ENCODE results near the gene NUFIP2. TPM values are rescaled to one million over a fixed set of nuclear protein-coding genes. Genes with fewer than 3 reads are reported as not detected.
A peak's percentile ranks its signal among the peaks of the same experiment; 100 is the strongest.
"Not testable (repeated sequence)": the region's sequence is repeated elsewhere in the genome, so short reads cannot be mapped to it uniquely, and the experiment has no call there.

Gene NUFIP2
- total RNA-seq: 61.0 and 61.8 TPM in 2 replicates

GRCh38 chr17:29293890-29294579, at the start of gene NUFIP2:
TSS of gene NUFIP2 (minus strand) at chr17:29294148. CDS start at chr17:29294059, 89 bp downstream.
- Mint-ChIP-seq H3K27me3 (no peaks in the 10 kb centered on the region), H3K27ac (peak within 1 kb of the TSS; percentile 100), H3K4me3 (peak within 1 kb of the TSS; percentile 100), H3K4me1 (peaks cover 45% of the 10 kb centered on the region), H3K36me3 (ENCODE audit: low read depth) (peaks cover 27% of the 10 kb centered on the region), H3K9me3 (no peaks in the 10 kb centered on the region)
- DNase-seq (peak; percentile 95), ATAC-seq (ENCODE audit: low read depth) (peak; percentile 83)
- POLR2A ChIA-PET: interaction anchor here (0.6 to 3.8 kb wide), 30 partner anchors 9 to 1655 kb away, joined by 3 to 25 read pairs (median 5); partner anchors contain the start of genes MYO18A, NEK8, PHF12 and PROCA1
- TF ChIP-seq, protein P1, sequence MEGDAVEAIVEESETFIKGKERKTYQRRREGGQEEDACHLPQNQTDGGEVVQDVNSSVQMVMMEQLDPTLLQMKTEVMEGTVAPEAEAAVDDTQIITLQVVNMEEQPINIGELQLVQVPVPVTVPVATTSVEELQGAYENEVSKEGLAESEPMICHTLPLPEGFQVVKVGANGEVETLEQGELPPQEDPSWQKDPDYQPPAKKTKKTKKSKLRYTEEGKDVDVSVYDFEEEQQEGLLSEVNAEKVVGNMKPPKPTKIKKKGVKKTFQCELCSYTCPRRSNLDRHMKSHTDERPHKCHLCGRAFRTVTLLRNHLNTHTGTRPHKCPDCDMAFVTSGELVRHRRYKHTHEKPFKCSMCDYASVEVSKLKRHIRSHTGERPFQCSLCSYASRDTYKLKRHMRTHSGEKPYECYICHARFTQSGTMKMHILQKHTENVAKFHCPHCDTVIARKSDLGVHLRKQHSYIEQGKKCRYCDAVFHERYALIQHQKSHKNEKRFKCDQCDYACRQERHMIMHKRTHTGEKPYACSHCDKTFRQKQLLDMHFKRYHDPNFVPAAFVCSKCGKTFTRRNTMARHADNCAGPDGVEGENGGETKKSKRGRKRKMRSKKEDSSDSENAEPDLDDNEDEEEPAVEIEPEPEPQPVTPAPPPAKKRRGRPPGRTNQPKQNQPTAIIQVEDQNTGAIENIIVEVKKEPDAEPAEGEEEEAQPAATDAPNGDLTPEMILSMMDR (IDR thresholded peaks at IDR 0.05): no peak
- intact Hi-C loops (cut with micrococcal nuclease): loop anchor here (1.0 to 5.0 kb wide), 8 partner anchors 75 to 697 kb away; partner anchors contain the start of genes ABHD15, SPAG5, SSH2 and TAOK1
- CTCF ChIA-PET: interaction anchor here (1.0 to 1.2 kb wide), 3 partner anchors 96 to 177 kb away, joined by 3 read pairs; partner anchors contain the start of gene TAOK1

GRCh38 chr17:29342158-29342765, 48.3 kb upstream of the NUFIP2 start:
- Mint-ChIP-seq H3K27ac (no peak overlapping the region), H3K36me3 (ENCODE audit: low read depth) (no peaks in the 10 kb centered on the region), H3K4me1 (peaks cover 15% of the 10 kb centered on the region), H3K9me3 (no peaks in the 10 kb centered on the region), H3K27me3 (peaks cover 6% of the 10 kb centered on the region), H3K4me3 (no peak overlapping the region)
- intact Hi-C loops (cut with micrococcal nuclease): no loop called here
- CTCF ChIA-PET: no interaction called here
- DNase-seq: no peak
- ATAC-seq (ENCODE audit: low read depth): no peak
- TF ChIP-seq, protein P1 (IDR thresholded peaks at IDR 0.05): no peak
- POLR2A ChIA-PET: no interaction called here

GRCh38 chr17:29341726-29342125, 47.8 kb upstream of the NUFIP2 start:
- H3K36me3 Mint-ChIP-seq (ENCODE audit: low read depth): no peaks in the 10 kb centered on the region
- H3K4me3 Mint-ChIP-seq: no peak overlapping the region
- ChIA-PET POLR2A (no interaction called here), CTCF (no interaction called here)
- no peak for ATAC-seq (ENCODE audit: low read depth)
- H3K27me3 Mint-ChIP-seq: peaks cover 6% of the 10 kb centered on the region
- TF ChIP-seq, protein P1 (IDR thresholded peaks at IDR 0.05): no peak
- intact Hi-C loops (cut with micrococcal nuclease): no loop called here
- DNase-seq: no peak
- peaks cover 15% of the 10 kb centered on the region for H3K4me1 Mint-ChIP-seq
- H3K9me3 Mint-ChIP-seq: no peaks in the 10 kb centered on the region
- H3K27ac Mint-ChIP-seq: no peak overlapping the region

DNA sequence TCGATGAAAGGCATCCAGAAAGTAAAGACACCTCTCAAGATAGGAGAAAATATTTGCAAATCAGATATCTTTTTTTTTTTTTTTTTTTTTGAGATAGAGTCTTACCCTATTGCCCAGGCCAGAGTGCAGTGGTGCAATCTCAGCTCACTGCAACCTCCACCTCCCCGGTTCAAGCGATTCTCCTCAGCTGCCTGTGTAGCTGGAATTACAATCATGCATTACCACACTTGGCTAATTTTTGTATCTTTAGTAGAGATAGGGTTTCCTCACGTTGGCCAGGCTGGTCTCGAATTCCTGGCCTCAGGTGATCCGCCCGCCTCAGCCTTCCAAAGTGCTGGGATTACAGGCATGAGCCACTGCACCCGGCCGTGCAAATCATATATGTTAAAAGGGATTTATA, 45.1 kb upstream of the NUFIP2 start:
- H3K4me3 Mint-ChIP-seq; POLR2A ChIA-PET; H3K36me3 Mint-ChIP-seq (ENCODE audit: low read depth); H3K9me3 Mint-ChIP-seq; DNase-seq; intact Hi-C loops (cut with micrococcal nuclease); CTCF ChIA-PET; ATAC-seq (ENCODE audit: low read depth); H3K27ac Mint-ChIP-seq; H3K27me3 Mint-ChIP-seq: not testable (repeated sequence)
- peaks cover 15% of the 10 kb centered on the region for H3K4me1 Mint-ChIP-seq

- CTCF ChIA-PET: no interaction called here
- no peaks in the 10 kb centered on the region for H3K27me3 Mint-ChIP-seq
- no peak for ATAC-seq (ENCODE audit: low read depth)
Measured at GRCh38 chr17:29331708-29332085, 37.7 kb upstream of the NUFIP2 start.

More at GRCh38 chr17:29331708-29332085, 37.7 kb upstream of the NUFIP2 start:
- Mint-ChIP-seq H3K9me3 (no peaks in the 10 kb centered on the region), H3K36me3 (ENCODE audit: low read depth) (no peaks in the 10 kb centered on the region), H3K4me3 (no peak overlapping the region), H3K27ac (no peak overlapping the region), H3K4me1 (no peaks in the 10 kb centered on the region)
- TF ChIP-seq, protein P1 (IDR thresholded peaks at IDR 0.05): no peak
- no peak for DNase-seq
- intact Hi-C loops (cut with micrococcal nuclease): no loop called here
- POLR2A ChIA-PET: no interaction called here

All from activated B cell treated with CpG ODN at 0.5 μM for 24 hours (primary cell).